Endothelial cell of umbilical vein (primary cell): ENCODE data around the gene VCP. TPM values are rescaled to one million over a fixed set of nuclear protein-coding genes. Genes with fewer than 3 reads are reported as not detected.

Source experiments
- BruUV-seq: library from RNA; stranded (reverse); fragments of 400-500 nt; replicated peaks from 2 replicates; lab custom pipeline; 2021; lab: Mats Ljungman, UMichigan
- CTCF ChIA-PET: fragments of 300-600, 350-600 bp; sonication (Branson Sonifier 250); formaldehyde crosslinking; loops from one replicate; lab custom pipeline; 2021; ENCODE audit warnings: antibody characterized with exemption, inconsistent platforms; lab: Charles Lee
- POLR2A ChIA-PET: fragments of 300-600, 350-600 bp; sonication (Branson Sonifier 250); formaldehyde crosslinking; loops from one replicate; lab custom pipeline; 2021; ENCODE audit warnings: antibody characterized with exemption, inconsistent platforms; lab: Charles Lee
- DNase-seq: peaks from one replicate; pipeline ENCODE4 v3.0.0-alpha.2; 2011; ENCODE audit warnings: low read depth, low spot score
- FAIRE-seq: peaks from 2 replicates; lab custom pipeline; 2011; peaks lifted over from hg19 to GRCh38; lab: Jason Lieb, UNC
- H2AFZ ChIP-seq: 2 replicates; pipeline ENCODE4 v1.6.0; 2012; ENCODE audit warnings: low read depth, low read length, control low read depth, inconsistent platforms
- H3K27ac ChIP-seq: 2 replicates; pipeline ENCODE4 v1.5.1; 2011; ENCODE audit warnings: low read depth, mild to moderate bottlenecking, control low read depth, low read length, moderate library complexity; ENCODE audit not compliant: insufficient read depth
- H3K27me3 ChIP-seq, 2 experiments: 2 replicates each; pipeline versions ENCODE4 v1.6.0 to v1.6.1; 2011; ENCODE audit warnings: low read length in 2 of 2, mixed read lengths in 1 of 2; ENCODE audit not compliant: control insufficient read depth in 2 of 2, insufficient read depth in 2 of 2
- H3K36me3 ChIP-seq, 2 experiments: 2 replicates in 1 of 2; 3 replicates in 1 of 2; pipeline ENCODE4 v1.5.1; 2011; ENCODE audit warnings: low read length in 2 of 2, mild to moderate bottlenecking in 1 of 2, moderate library complexity in 1 of 2; ENCODE audit not compliant: control insufficient read depth in 2 of 2, insufficient read depth in 2 of 2; ENCODE audit errors: extremely low read depth in 1 of 2
- H3K4me1 ChIP-seq: 3 replicates; pipeline ENCODE4 v1.5.1; 2011; ENCODE audit warnings: mild to moderate bottlenecking, low read length; ENCODE audit not compliant: control insufficient read depth, insufficient read depth; ENCODE audit errors: extremely low read depth
- H3K4me2 ChIP-seq: 2 replicates; pipeline ENCODE4 v1.6.1; 2011; ENCODE audit warnings: low read length, control low read depth, mixed read lengths; ENCODE audit not compliant: insufficient read depth
- H3K4me3 ChIP-seq, 3 experiments: fragments of 200-600 bp in 1 of 3; sonication (generic), shearing (Covaris generic) in 1 of 3; replicated peaks in 1 of 3; 2 replicates each; pipeline ENCODE4 v1.5.1; 2011 to 2016; ENCODE audit warnings: control low read depth in 3 of 3, low read length in 3 of 3, mild to moderate bottlenecking in 2 of 3, inconsistent platforms in 1 of 3, low read depth in 1 of 3, moderate library complexity in 1 of 3; ENCODE audit not compliant: insufficient read depth in 1 of 3
- H3K79me2 ChIP-seq: 2 replicates; pipeline ENCODE4 v1.6.0; 2012; ENCODE audit warnings: low read length, inconsistent platforms; ENCODE audit not compliant: control insufficient read depth, insufficient read depth
- H3K9ac ChIP-seq: replicated peaks from 2 replicates; pipeline ENCODE3; 2011; ENCODE audit warnings: low read length, control low read depth; ENCODE audit not compliant: insufficient read depth; ENCODE audit errors: extremely low read depth
- H3K9me1 ChIP-seq: replicated peaks from 3 replicates; pipeline ENCODE4 v1.6.0; 2011; ENCODE audit warnings: mild to moderate bottlenecking, low read length; ENCODE audit not compliant: control insufficient read depth, insufficient read depth; ENCODE audit errors: extremely low read depth
- H3K9me3 ChIP-seq: replicated peaks from 2 replicates; pipeline ENCODE4 v1.5.1; 2012; ENCODE audit warnings: low read length, inconsistent platforms; ENCODE audit not compliant: control insufficient read depth, insufficient read depth
- H4K20me1 ChIP-seq: replicated peaks from 2 replicates; pipeline ENCODE3; 2011; ENCODE audit warnings: mild to moderate bottlenecking, low read length; ENCODE audit not compliant: control insufficient read depth, insufficient read depth; ENCODE audit errors: extremely low read depth
- EZH2 ChIP-seq: IDR thresholded peaks from 2 replicates; pipeline ENCODE4 v1.6.1; 2012; ENCODE audit warnings: borderline replicate concordance, low read depth, mild to moderate bottlenecking, moderate library complexity, low read length, inconsistent platforms; ENCODE audit not compliant: severe bottlenecking
- FOS ChIP-seq: IDR thresholded peaks from 2 replicates; pipeline ENCODE4 v1.6.1; 2011; ENCODE audit warnings: mild to moderate bottlenecking, low read length, moderate library complexity, borderline replicate concordance; ENCODE audit not compliant: insufficient read depth
- GATA2 ChIP-seq: IDR thresholded peaks from 2 replicates; pipeline ENCODE4 v1.7.0; 2011; ENCODE audit warnings: low read depth, mild to moderate bottlenecking, moderate library complexity, mixed read lengths, low read length; ENCODE audit not compliant: insufficient read length, insufficient read depth
- JUN ChIP-seq: IDR thresholded peaks from 2 replicates; pipeline ENCODE4 v1.6.1; 2011; ENCODE audit warnings: borderline replicate concordance, low read depth; ENCODE audit not compliant: insufficient read length, insufficient read depth
- MYC ChIP-seq: IDR thresholded peaks from one replicate; pipeline ENCODE4 v1.6.1; 2011; ENCODE audit warnings: mild to moderate bottlenecking, low read depth, low read length
- POLR2A ChIP-seq: IDR thresholded peaks from 2 replicates; pipeline ENCODE4 v1.6.1; 2012; ENCODE audit warnings: low read depth, mild to moderate bottlenecking, control low read depth, low read length
- POLR2AphosphoS5 ChIP-seq: IDR thresholded peaks from 2 replicates; pipeline ENCODE4 v1.6.1; 2012; ENCODE audit warnings: low read depth, mild to moderate bottlenecking, control low read depth, low read length, moderate library complexity; ENCODE audit not compliant: insufficient read depth
- dilution Hi-C: fragments of 300-500 bp; cut with MboI; formaldehyde crosslinking; loops from one replicate; pipeline ENCODE4 v1.15.0; 2019; ENCODE audit warnings: low sequenced_read_pairs; ENCODE audit not compliant: extremely low pct_ligation_motif_present
- intact Hi-C: fragments of 100-400 bp; cut with micrococcal nuclease; formaldehyde crosslinking; loops from one replicate; pipeline ENCODE4 v1.10.0; 2022
- polyA plus RNA-seq, 4 experiments: library from polyadenylated mRNA; depleted of rRNA in 3 of 4; stranded (reverse) in 3 of 4; unstranded in 1 of 4; fragments of >200 nt; gene quantifications; 2 replicates each; pipeline versions ENCODE4 v1.2.1 to v1.2.3, GENCODE V29; 2011 to 2012; ENCODE audit warnings: missing spikeins in 1 of 4
- total RNA-seq: library from RNA; stranded (reverse); gene quantifications from 2 replicates; pipeline ENCODE4 v1.2.3, GENCODE V29; 2021
- TF ChIP-seq, protein P1 (sequence below), 2 donors: IDR thresholded peaks; 1 replicate in 1 of 2; 2 replicates in 1 of 2; pipeline ENCODE4 v1.5.1; 2011; ENCODE audit warnings: low read length in 2 of 2, mild to moderate bottlenecking in 2 of 2, moderate library complexity in 2 of 2, control low read depth in 1 of 2, inconsistent platforms in 1 of 2, low read depth in 1 of 2; ENCODE audit not compliant: insufficient read depth in 1 of 2; ENCODE audit errors: extremely low read depth in 1 of 2
- TF ChIP-seq, protein P2 (sequence below): IDR thresholded peaks from 2 replicates; pipeline ENCODE4 v1.6.1; 2011; ENCODE audit not compliant: insufficient read depth, insufficient read length

Gene VCP
- total and polyA plus RNA-seq, 2 donors (not counting 3 experiments of a cell fraction or from before 2014, with no cell fraction given): 349 to 493 TPM

DNA sequence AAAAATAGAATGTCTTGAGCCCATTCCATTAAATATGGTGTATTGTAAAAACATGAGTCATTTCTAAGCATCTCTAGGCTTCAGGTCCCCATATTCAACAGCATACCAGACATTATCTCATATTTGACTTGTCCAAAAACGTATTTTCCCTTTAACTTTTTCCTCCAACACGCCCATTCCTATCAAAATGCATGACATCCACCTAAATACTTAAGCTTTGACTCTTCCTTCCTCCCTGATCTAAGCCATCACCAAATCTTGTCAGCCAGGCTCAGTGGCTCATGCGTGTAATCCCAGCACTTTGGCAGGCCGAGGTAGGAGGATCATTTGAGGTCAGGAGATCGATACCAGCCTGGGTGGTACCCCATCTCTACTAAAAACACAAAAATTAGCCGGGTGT, 23.9 kb downstream of the VCP start:
- Histone ChIP-seq H3K4me3 (no peak overlapping the region), H3K36me3 (peaks cover 4 to 7% of the 10 kb centered on the region in 2 experiments), H3K27me3 (no peaks in the 10 kb centered on the region), H3K9ac (no peak overlapping the region), H4K20me1 (no peaks in the 10 kb centered on the region), H2AFZ (no peak overlapping the region), H3K4me2 (no peak overlapping the region), H3K79me2 (no peaks in the 10 kb centered on the region), H3K9me1 (no peaks in the 10 kb centered on the region), H3K27ac (no peak overlapping the region), H3K9me3 (no peaks in the 10 kb centered on the region), H3K4me1 (no peaks in the 10 kb centered on the region)
- CTCF ChIA-PET: interaction anchor here (1.7 kb wide), 1 partner anchor 149 kb away, joined by 6 read pairs; no protein-coding TSS in a partner anchor
- POLR2A ChIA-PET: no interaction called here
- DNase-seq: no peak
- TF ChIP-seq POLR2A: no peak
- dilution Hi-C loops: no loop called here
- BruUV-seq: no TSS peak
- no peak for FAIRE-seq
- intact Hi-C loops: no loop called here

DNA sequence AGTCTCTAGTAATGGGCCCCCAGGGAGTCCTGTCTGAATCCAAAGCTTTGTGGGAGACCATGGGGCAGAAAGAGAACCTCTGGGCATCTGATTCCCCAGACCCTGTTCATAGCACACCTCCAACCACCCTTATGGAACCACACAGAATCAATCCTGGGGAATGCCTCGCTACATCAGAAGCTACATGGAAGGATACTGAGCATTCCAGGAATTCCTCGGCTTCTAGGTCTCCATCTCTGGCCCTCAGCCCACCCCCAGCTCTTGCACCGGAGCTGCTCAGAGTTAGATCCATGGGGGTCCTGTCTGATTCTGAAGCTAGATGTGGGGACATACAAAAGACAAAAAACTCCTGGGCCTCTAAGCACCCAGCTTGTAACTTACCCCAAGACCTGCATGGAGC, 28.4 kb downstream of the VCP start:
- H3K27ac ChIP-seq: no peak overlapping the region
- H3K79me2 ChIP-seq: no peaks in the 10 kb centered on the region
- POLR2A ChIA-PET: interaction anchor here (0.7 kb wide), 1 partner anchor 8 kb away, joined by 3 read pairs; no protein-coding TSS in a partner anchor
- no peak overlapping the region for H2AFZ ChIP-seq
- peaks cover 0 to 11% of the 10 kb centered on the region in 2 experiments for H3K36me3 ChIP-seq
- FAIRE-seq: no peak
- BruUV-seq: no TSS peak
- CTCF ChIA-PET: interaction anchor here (0.5 to 4.3 kb wide), 4 partner anchors 11 to 589 kb away, joined by 3 to 26 read pairs (median 4); no protein-coding TSS in a partner anchor
- no peaks in the 10 kb centered on the region for H4K20me1 ChIP-seq
- H3K27me3 ChIP-seq: no peaks in the 10 kb centered on the region
- no peak for DNase-seq
- TF ChIP-seq JUN: no peak
- TF ChIP-seq, protein P1, sequence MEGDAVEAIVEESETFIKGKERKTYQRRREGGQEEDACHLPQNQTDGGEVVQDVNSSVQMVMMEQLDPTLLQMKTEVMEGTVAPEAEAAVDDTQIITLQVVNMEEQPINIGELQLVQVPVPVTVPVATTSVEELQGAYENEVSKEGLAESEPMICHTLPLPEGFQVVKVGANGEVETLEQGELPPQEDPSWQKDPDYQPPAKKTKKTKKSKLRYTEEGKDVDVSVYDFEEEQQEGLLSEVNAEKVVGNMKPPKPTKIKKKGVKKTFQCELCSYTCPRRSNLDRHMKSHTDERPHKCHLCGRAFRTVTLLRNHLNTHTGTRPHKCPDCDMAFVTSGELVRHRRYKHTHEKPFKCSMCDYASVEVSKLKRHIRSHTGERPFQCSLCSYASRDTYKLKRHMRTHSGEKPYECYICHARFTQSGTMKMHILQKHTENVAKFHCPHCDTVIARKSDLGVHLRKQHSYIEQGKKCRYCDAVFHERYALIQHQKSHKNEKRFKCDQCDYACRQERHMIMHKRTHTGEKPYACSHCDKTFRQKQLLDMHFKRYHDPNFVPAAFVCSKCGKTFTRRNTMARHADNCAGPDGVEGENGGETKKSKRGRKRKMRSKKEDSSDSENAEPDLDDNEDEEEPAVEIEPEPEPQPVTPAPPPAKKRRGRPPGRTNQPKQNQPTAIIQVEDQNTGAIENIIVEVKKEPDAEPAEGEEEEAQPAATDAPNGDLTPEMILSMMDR (IDR thresholded peaks at IDR 0.05; ENCODE audit: extremely low read depth in 1 of 2, insufficient read depth in 1 of 2, low read depth in 1 of 2, low read length in 2 of 2): no peak
- TF ChIP-seq GATA2: no peak
- TF ChIP-seq MYC: no peak
- TF ChIP-seq POLR2AphosphoS5: no peak
- TF ChIP-seq, protein P2, sequence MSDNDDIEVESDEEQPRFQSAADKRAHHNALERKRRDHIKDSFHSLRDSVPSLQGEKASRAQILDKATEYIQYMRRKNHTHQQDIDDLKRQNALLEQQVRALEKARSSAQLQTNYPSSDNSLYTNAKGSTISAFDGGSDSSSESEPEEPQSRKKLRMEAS: no peak
- no peak for TF ChIP-seq EZH2
- no peak for TF ChIP-seq FOS
- no peak for TF ChIP-seq POLR2A
- no peaks in the 10 kb centered on the region for H3K9me3 ChIP-seq
- H3K4me3 ChIP-seq: no peak overlapping the region
- H3K4me2 ChIP-seq: no peak overlapping the region
- no peak overlapping the region for H3K9ac ChIP-seq
- no peaks in the 10 kb centered on the region for H3K9me1 ChIP-seq
- dilution Hi-C loops (no loop called here), intact Hi-C loops (no loop called here)
- H3K4me1 ChIP-seq: no peaks in the 10 kb centered on the region
